HG02973 (cell line): ENCODE results near the gene TUBA1B.
"Not testable (repeated sequence)": the region's sequence is repeated elsewhere in the genome, so short reads cannot be mapped to it uniquely, and the experiment has no call there.

ENCODE experiments used
- ATAC-seq: cut with Tn5 transposase; IDR thresholded peaks from one replicate; pipeline ENCODE4 v1.9.1; 2021; ENCODE audit warnings: moderate library complexity; ENCODE audit not compliant: unreplicated experiment

The TUBA1B gene

GRCh38 chr12:49131051-49131893 is at the start of gene TUBA1B:
TSS of gene TUBA1B (minus strand) at chr12:49131395. CDS start at chr12:49131300, 95 bp downstream.
- ATAC-seq, result peak; percentile 54

DNA sequence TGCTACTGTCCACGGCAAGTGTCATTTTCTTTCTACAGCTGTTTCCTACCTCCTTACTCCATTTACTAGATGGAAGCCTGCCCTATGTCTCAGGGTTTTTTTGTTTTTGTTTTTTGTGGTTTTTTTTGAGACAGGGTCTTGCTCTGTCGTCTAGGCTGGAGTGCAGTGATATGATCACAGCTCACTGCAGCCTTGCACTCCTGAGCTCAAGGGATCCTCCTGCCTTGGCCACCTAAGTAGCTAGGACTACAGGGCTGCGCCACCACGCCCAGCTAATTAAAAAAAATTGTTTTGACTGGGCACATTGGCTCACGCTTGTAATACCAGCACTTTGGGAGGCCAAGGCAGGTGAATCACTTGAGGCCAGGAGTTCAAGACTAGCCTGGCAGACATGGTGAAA is 43.0 kb upstream of the TUBA1B start:
- ATAC-seq, result no peak

GRCh38 chr12:49170924-49171323 is 39.7 kb upstream of the TUBA1B start:
- ATAC-seq, result no peak

GRCh38 chr12:49165114-49165513 is 33.9 kb upstream of the TUBA1B start:
- no peak for ATAC-seq

GRCh38 chr12:49161901-49162300 is 30.7 kb upstream of the TUBA1B start:
- ATAC-seq, result not testable (repeated sequence)

DNA sequence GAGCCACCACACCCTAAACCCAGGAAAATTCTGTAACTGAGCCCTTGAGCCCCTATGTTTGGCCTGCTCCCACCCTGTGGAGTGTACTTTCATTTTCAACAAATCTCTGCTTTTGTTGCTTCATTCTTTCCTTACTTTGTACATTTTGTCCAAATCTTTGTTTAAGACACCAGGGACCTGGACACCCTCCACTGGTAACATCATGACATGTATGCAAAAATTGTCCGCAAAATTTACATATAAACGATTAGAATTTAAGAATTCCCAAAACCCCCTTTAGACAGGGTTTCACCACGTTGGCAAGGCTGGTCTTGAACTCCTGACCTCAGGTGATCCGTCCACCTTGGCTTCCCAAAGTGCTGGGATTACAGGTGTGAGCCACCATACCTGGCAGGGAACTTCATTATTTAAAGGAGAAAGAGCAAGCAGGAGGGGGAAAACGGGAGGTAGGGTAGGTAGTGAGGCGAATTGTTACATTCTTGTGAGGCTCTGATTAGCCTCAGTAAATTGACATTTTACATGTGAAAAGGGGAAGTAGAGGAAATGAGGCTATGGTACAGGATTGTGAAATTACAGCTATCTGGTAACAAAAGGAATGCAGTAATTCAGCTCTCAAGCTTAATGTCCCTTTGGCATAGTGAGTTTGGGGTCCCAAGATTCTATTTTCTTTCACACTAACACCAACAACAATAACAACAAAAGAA is 30.0 kb upstream of the TUBA1B start:
- no peak for ATAC-seq

- ATAC-seq, result no peak
Observed at GRCh38 chr12:49160399-49160798, 29.2 kb upstream of the TUBA1B start.

DNA sequence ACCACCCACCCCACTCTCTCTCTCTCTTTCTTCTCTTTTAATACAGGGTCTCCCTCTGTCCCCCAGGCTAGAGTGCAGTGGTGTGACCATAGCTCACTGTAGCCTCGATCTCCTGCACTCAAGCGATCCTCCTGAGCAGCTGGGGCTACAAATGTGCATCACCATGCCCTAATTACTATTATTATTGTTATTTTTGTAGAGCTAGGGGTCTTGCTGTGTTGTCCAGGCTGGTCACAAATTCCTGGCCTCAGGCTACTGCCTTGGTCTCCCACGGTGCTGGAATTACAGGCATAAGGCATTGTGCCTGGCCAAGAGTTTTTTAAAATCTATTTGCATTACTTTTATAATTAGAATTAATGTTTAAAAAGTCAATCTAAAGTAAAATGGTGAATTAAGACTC is 23.0 kb upstream of the TUBA1B start:
- ATAC-seq, result no peak

DNA sequence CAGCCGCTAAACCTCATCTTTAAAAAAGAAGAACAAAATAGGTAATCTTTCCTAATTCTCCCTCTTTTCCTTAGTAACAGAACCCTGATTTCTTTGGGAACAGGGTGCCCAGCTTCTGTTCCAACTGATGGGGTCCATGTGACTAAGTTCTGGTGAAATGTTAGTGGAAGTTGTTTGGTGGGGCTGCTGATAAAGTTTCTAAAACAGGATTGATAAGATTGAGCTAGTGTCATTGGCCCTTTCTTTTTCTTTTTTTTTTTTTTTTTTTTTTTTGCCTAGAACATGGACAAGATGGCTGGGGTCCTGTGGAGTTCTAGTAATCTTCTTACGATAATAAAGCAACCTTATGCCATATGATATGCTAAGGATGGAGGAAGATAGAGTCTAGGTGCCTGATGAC is 16.2 kb upstream of the TUBA1B start:
- ATAC-seq, result no peak

DNA sequence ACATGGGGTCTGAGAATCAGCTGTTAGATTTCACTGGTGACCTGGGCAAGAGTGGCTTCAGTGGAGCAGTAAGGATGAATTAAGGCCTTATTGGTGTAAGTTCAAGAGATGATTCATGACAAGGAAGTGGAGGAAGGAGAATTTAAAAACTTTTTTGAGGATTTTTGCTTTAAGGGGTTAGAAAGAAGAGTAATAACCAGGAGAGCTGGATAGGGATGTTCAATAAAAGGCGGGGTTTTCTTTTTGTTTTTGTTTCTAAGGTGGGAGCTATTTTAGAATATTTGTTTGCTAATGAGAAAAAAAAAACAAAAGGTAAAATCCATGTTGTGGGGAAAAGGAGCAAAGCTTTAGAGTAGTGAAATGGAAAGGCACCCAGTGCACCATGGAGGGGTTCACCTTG is 15.2 kb upstream of the TUBA1B start:
- ATAC-seq, result no peak

GRCh38 chr12:49144384-49144783 is 13.2 kb upstream of the TUBA1B start:
- no peak for ATAC-seq

DNA sequence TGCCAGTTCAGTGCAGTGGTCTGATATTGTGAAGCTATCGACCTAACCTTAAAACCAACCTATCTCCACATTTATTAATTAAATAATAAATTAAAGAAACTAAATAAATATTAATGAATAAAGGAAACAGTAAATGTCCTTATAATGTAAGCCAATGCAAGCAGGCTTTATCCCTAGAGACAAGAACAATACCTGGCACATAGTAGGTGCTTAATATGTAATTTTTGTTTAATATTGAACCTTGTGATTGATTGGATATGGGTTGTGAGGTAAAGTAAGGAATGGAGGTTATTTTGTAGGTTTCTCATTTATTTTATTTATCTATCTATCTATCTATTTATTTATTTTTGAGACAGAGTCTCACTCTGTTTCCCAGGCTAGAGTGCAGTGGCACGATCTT is 7.8 kb upstream of the TUBA1B start:
- no peak for ATAC-seq

DNA sequence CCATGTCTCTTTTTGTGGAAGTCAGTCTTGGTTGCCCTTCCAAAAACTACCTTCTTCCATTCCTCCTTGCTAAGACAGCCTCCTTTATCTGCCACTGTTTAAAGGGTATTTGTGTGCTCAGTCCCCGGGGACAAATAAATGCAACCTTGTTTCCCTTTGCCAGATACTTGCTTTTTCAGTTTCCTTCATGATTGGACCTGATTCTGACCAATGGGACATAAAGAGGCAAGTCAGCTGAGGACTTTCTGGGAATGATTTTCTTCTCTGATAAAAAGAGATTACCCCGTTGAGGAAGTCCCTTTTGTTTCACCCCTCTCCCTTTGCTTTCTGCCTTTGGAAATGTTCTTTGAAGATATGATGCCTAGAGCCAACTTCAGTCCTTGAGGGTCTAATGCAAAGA is 7.4 kb upstream of the TUBA1B start:
- ATAC-seq, result no peak

GRCh38 chr12:49137476-49137875 is 6.3 kb upstream of the TUBA1B start:
- ATAC-seq, result no peak

- ATAC-seq, result not testable (repeated sequence)
Observed at GRCh38 chr12:49136997-49137396, 5.8 kb upstream of the TUBA1B start.

DNA sequence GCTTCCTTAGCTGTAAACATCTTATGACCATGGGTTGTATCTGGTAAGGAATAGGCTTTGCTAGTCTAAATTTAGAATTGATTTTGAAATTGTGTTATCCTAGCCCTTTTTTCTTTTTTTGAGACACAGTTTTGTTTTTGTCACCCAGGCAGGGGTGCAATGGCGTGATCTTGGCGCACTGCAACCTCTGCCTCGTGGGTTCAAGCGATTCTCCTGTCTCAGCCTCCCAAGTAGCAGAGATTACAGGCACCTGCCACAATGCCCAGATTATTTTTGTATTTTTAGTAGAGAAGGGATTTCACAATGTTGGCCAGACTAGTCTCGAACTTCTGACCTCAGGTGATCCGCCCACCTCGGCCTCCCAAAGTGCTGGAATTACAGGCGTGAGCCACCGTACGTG is 2.4 kb upstream of the TUBA1B start:
- ATAC-seq, result no peak

GRCh38 chr12:49133014-49133413 is 1.8 kb upstream of the TUBA1B start:
- ATAC-seq, result no peak

GRCh38 chr12:49131894-49132461 is 783 bp upstream of the TUBA1B start:
- peak; percentile 1 for ATAC-seq

- peak; percentile 53 for ATAC-seq
Observed at GRCh38 chr12:49130151-49131050, 794 bp downstream of the TUBA1B start.

- ATAC-seq, result no peak
Observed at GRCh38 chr12:49129332-49130150, 1.7 kb downstream of the TUBA1B start.
